Neural crest cell (in vitro differentiated cells): ENCODE results near the gene ULK4. TPM values are rescaled to one million over a fixed set of nuclear protein-coding genes. Genes with fewer than 3 reads are reported as not detected.
"Not testable (repeated sequence)": the region's sequence is repeated elsewhere in the genome, so short reads cannot be mapped to it uniquely, and the experiment has no call there.

Source experiments
- DNase-seq: peaks from one replicate; pipeline ENCODE4 v3.0.0; 2021; ENCODE audit warnings: low read depth, mixed read lengths, low spot score
- H3K27ac Mint-ChIP-seq: one replicate; pipeline ENCODE4 v1.8.0; 2021; ENCODE audit warnings: mild to moderate bottlenecking, mixed read lengths; ENCODE audit not compliant: unreplicated experiment
- H3K27me3 Mint-ChIP-seq: 2 replicates; pipeline ENCODE4 v1.8.0; 2021; ENCODE audit warnings: low read depth, mild to moderate bottlenecking, mixed read lengths
- H3K36me3 Mint-ChIP-seq: 2 replicates; pipeline ENCODE4 v1.8.0; 2021; ENCODE audit warnings: low read depth, mild to moderate bottlenecking, mixed read lengths
- H3K4me1 Mint-ChIP-seq: 2 replicates; pipeline ENCODE4 v1.8.0; 2021; ENCODE audit warnings: mixed read lengths
- H3K4me3 Mint-ChIP-seq: one replicate; pipeline ENCODE4 v1.8.0; 2021; ENCODE audit warnings: mild to moderate bottlenecking, mixed read lengths
- H3K9me3 Mint-ChIP-seq: 2 replicates; pipeline ENCODE4 v1.8.0; 2021; ENCODE audit warnings: mixed read lengths
- CTCF ChIP-seq: fragments of 200-600 bp; sonication (generic); conservative IDR thresholded peaks from 2 replicates; pipeline ENCODE4 v1.5.0; 2021; ENCODE audit warnings: antibody characterized with exemption, mild to moderate bottlenecking
- total RNA-seq: library from RNA; stranded (reverse); gene quantifications from 2 replicates; pipeline ENCODE4 v1.2.1, GENCODE V29; 2021

Gene ULK4
- total RNA-seq, 1 donor from 2014 or later: 10.2 TPM

- Mint-ChIP-seq H3K4me1 (peaks cover 11% of the 10 kb centered on the region), H3K9me3 (peaks cover 7% of the 10 kb centered on the region), H3K4me3 (no peak overlapping the region), H3K27ac (no peak overlapping the region), H3K27me3 (peaks cover 22% of the 10 kb centered on the region), H3K36me3 (peaks cover 16% of the 10 kb centered on the region)
- no peak for TF ChIP-seq CTCF
- no peak for DNase-seq
These were observed 73.4 kb downstream of the ULK4 start for GRCh38 chr3:41888368-41889076.

GRCh38 chr3:41882956-41883355 lies 78.9 kb downstream of the ULK4 start:
- H3K4me3 Mint-ChIP-seq: no peak overlapping the region
- H3K9me3 Mint-ChIP-seq: no peaks in the 10 kb centered on the region
- H3K4me1 Mint-ChIP-seq: no peaks in the 10 kb centered on the region
- TF ChIP-seq CTCF: no peak
- no peak overlapping the region for H3K27ac Mint-ChIP-seq
- DNase-seq: no peak
- no peaks in the 10 kb centered on the region for H3K36me3 Mint-ChIP-seq
- H3K27me3 Mint-ChIP-seq: no peaks in the 10 kb centered on the region

- H3K27ac Mint-ChIP-seq: no peak overlapping the region
- peak; percentile 84 for TF ChIP-seq CTCF
- no peak overlapping the region for H3K4me3 Mint-ChIP-seq
- H3K27me3 Mint-ChIP-seq: no peaks in the 10 kb centered on the region
- H3K36me3 Mint-ChIP-seq: no peaks in the 10 kb centered on the region
- no peak for DNase-seq
- no peaks in the 10 kb centered on the region for H3K4me1 Mint-ChIP-seq
- H3K9me3 Mint-ChIP-seq: no peaks in the 10 kb centered on the region
These were observed 80.6 kb downstream of the ULK4 start for GRCh38 chr3:41881233-41881821.

- no peak for TF ChIP-seq CTCF
- Mint-ChIP-seq H3K27me3 (no peaks in the 10 kb centered on the region), H3K4me3 (no peak overlapping the region), H3K27ac (no peak overlapping the region), H3K4me1 (no peaks in the 10 kb centered on the region), H3K36me3 (no peaks in the 10 kb centered on the region), H3K9me3 (no peaks in the 10 kb centered on the region)
- no peak for DNase-seq
These were observed 81.5 kb downstream of the ULK4 start for GRCh38 chr3:41880387-41880786.

GRCh38 chr3:41877741-41878140 lies 84.2 kb downstream of the ULK4 start:
- H3K27ac Mint-ChIP-seq, H3K27me3 Mint-ChIP-seq, H3K4me1 Mint-ChIP-seq, DNase-seq, H3K36me3 Mint-ChIP-seq, H3K4me3 Mint-ChIP-seq, H3K9me3 Mint-ChIP-seq: not testable (repeated sequence)

GRCh38 chr3:41874022-41874421 lies 87.9 kb downstream of the ULK4 start:
- Mint-ChIP-seq H3K9me3 (peaks cover 13% of the 10 kb centered on the region), H3K27ac (no peak overlapping the region), H3K4me3 (no peak overlapping the region), H3K36me3 (peaks cover 16% of the 10 kb centered on the region), H3K27me3 (no peaks in the 10 kb centered on the region), H3K4me1 (no peaks in the 10 kb centered on the region)
- DNase-seq: no peak
- TF ChIP-seq CTCF: no peak
